Thyroid gland (tissue), 4 donors: ENCODE data around the gene PTCH1. TPM values are rescaled to one million over a fixed set of nuclear protein-coding genes. Genes with fewer than 3 reads are reported as not detected.

Experiments
- DNase-seq, 2 donors: peaks; one replicate each; pipeline ENCODE4 v3.0.0-alpha.2; 2019
- H3K27ac ChIP-seq, 3 donors: fragments of 200-600 bp; sonication (generic); 1 replicate in 2 of 3; 2 replicates in 1 of 3; pipeline ENCODE4 v1.5.1; 2016 to 2019; ENCODE audit warnings: mild to moderate bottlenecking in 1 of 3, moderate library complexity in 1 of 3
- H3K27me3 ChIP-seq: fragments of 200-600 bp; sonication (generic); one replicate; pipeline ENCODE4 v1.5.1; 2019
- H3K36me3 ChIP-seq, 2 donors: fragments of 200-600 bp; sonication (generic); one replicate each; pipeline ENCODE4 v1.5.1; 2016 to 2019
- H3K4me1 ChIP-seq, 2 donors: fragments of 200-600 bp; sonication (generic); one replicate each; pipeline ENCODE4 v1.5.1; 2017 to 2019
- H3K4me3 ChIP-seq, 3 donors: fragments of 200-600 bp; sonication (generic); replicated peaks in 1 of 3; 1 replicate in 2 of 3; 2 replicates in 1 of 3; pipeline ENCODE4 v1.5.1; 2016; ENCODE audit warnings: mild to moderate bottlenecking in 1 of 3
- H3K9me3 ChIP-seq: fragments of 200-600 bp; sonication (generic); one replicate; pipeline ENCODE4 v1.5.1; 2017
- CTCF ChIP-seq, 6 experiments: fragments of 200-600 bp in 3 of 6; fragments of 450-650 bp in 3 of 6; sonication (generic) in 3 of 6; IDR thresholded peaks; one replicate each; pipeline ENCODE4 v1.5.1; 2016 to 2019; ENCODE audit warnings: antibody characterized with exemption in 6 of 6, mild to moderate bottlenecking in 2 of 6, inconsistent platforms in 1 of 6, moderate library complexity in 1 of 6
- POLR2A ChIP-seq, 2 donors: fragments of 450-650 bp; IDR thresholded peaks; one replicate each; pipeline ENCODE4 v1.6.1; 2017; ENCODE audit warnings: antibody characterized with exemption in 2 of 2, mild to moderate bottlenecking in 2 of 2, moderate library complexity in 1 of 2
- WGBS, 2 donors: methylation state at CpG; one replicate each; pipeline ENCODE4 v1.1.5; 2017; 5-methylcytosine and 5-hydroxymethylcytosine counted together
- intact Hi-C: fragments of 100-400 bp; cut with DNase I; formaldehyde crosslinking; loops from one replicate; pipeline ENCODE4 v1.15.1; 2023
- total RNA-seq, 4 donors: library from RNA; depleted of rRNA; stranded (reverse); fragments of >200 nt; gene quantifications; one replicate each; pipeline ENCODE4 v1.2.3, GENCODE V29; 2016

PTCH1 gene
- total RNA-seq, 4 donors from 2014 or later = 10.7 to 293 (median 16.3) TPM

- Histone ChIP-seq H3K4me1 (no peaks in the 10 kb centered on the region), H3K9me3 (no peaks in the 10 kb centered on the region), H3K27ac (no peak overlapping the region), H3K36me3 (no peaks in the 10 kb centered on the region), H3K4me3 (no peak overlapping the region), H3K27me3 (no peaks in the 10 kb centered on the region)
- no peak for DNase-seq
- no peak for TF ChIP-seq CTCF (IDR thresholded peaks at IDR 0.05)
- TF ChIP-seq POLR2A (IDR thresholded peaks at IDR 0.05) = no peak
- intact Hi-C loops = no loop called here
- WGBS, 2 donors = 93 to 97% methylated on average over 9 of the region's 9 CpGs
These were observed 78.0 kb downstream of the PTCH1 start for GRCh38 chr9:95438561-95439357.

GRCh38 chr9:95437559-95437958 is 79.2 kb downstream of the PTCH1 start:
- no peaks in the 10 kb centered on the region for H3K9me3 ChIP-seq
- TF ChIP-seq POLR2A (IDR thresholded peaks at IDR 0.05) (no peak), CTCF (IDR thresholded peaks at IDR 0.05) (no peak)
- no peak for DNase-seq
- no peaks in the 10 kb centered on the region for H3K27me3 ChIP-seq
- H3K4me1 ChIP-seq = no peaks in the 10 kb centered on the region
- no peaks in the 10 kb centered on the region for H3K36me3 ChIP-seq
- no peak overlapping the region for H3K27ac ChIP-seq
- H3K4me3 ChIP-seq = no peak overlapping the region
- WGBS, 2 donors = 97% methylated on average over 6 of the region's 6 CpGs
- intact Hi-C loops = no loop called here

GRCh38 chr9:95436416-95436815 is 80.4 kb downstream of the PTCH1 start:
- 95 to 96% methylated on average over 7 of the region's 7 CpGs for WGBS, 2 donors
- Histone ChIP-seq H3K9me3 (no peaks in the 10 kb centered on the region), H3K4me1 (no peaks in the 10 kb centered on the region), H3K27me3 (no peaks in the 10 kb centered on the region), H3K36me3 (no peaks in the 10 kb centered on the region), H3K4me3 (no peak overlapping the region), H3K27ac (no peak overlapping the region)
- DNase-seq = no peak
- TF ChIP-seq CTCF (IDR thresholded peaks at IDR 0.05) = no peak
- TF ChIP-seq POLR2A (IDR thresholded peaks at IDR 0.05) = no peak
- intact Hi-C loops = no loop called here

GRCh38 chr9:95435074-95435728 is 81.6 kb downstream of the PTCH1 start:
- WGBS, 2 donors = 75 to 76% methylated on average over 6 of the region's 6 CpGs
- no peak overlapping the region for H3K27ac ChIP-seq
- H3K9me3 ChIP-seq = no peaks in the 10 kb centered on the region
- H3K4me1 ChIP-seq = no peaks in the 10 kb centered on the region
- intact Hi-C loops = no loop called here
- no peaks in the 10 kb centered on the region for H3K27me3 ChIP-seq
- no peak overlapping the region for H3K4me3 ChIP-seq
- no peak for TF ChIP-seq CTCF (IDR thresholded peaks at IDR 0.05)
- TF ChIP-seq POLR2A (IDR thresholded peaks at IDR 0.05) = no peak
- H3K36me3 ChIP-seq = no peaks in the 10 kb centered on the region
- DNase-seq = no peak
